GM10266 (cell line): ENCODE results near the gene FAM43B.

ENCODE experiments used
- DNase-seq: peaks from one replicate; pipeline ENCODE4 v3.0.0; 2012; ENCODE audit errors: extremely low spot score
- CTCF ChIP-seq: IDR thresholded peaks from 2 replicates; pipeline ENCODE4 v1.5.1; 2012; ENCODE audit warnings: mild to moderate bottlenecking, low read depth; ENCODE audit not compliant: control insufficient read depth, insufficient read depth; ENCODE audit errors: missing control alignments

Gene FAM43B

GRCh38 chr1:20594746-20595145 is 42.4 kb downstream of the FAM43B start:
- DNase-seq = no peak
- no peak for TF ChIP-seq CTCF

GRCh38 chr1:20596106-20596505 is 43.7 kb downstream of the FAM43B start:
- no peak for DNase-seq
- no peak for TF ChIP-seq CTCF

- no peak for TF ChIP-seq CTCF
Observed at GRCh38 chr1:20597650-20598049, 45.3 kb downstream of the FAM43B start.

GRCh38 chr1:20600156-20600555 is 47.8 kb downstream of the FAM43B start:
- TF ChIP-seq CTCF = no peak
- no peak for DNase-seq

More at GRCh38 chr1:20597650-20598049, 45.3 kb downstream of the FAM43B start:
- no peak for DNase-seq

- no peak for TF ChIP-seq CTCF
- DNase-seq = no peak
Observed at GRCh38 chr1:20601129-20601825, 48.9 kb downstream of the FAM43B start.

GRCh38 chr1:20602851-20603450 is 50.6 kb downstream of the FAM43B start:
- no peak for TF ChIP-seq CTCF
- no peak for DNase-seq
